IMR-90 (cell line): ENCODE data around the gene ABHD12. TPM values are rescaled to one million over a fixed set of nuclear protein-coding genes. Genes with fewer than 3 reads are reported as not detected.

Experiments
- ATAC-seq: fragments of 200-7000 bp; cut with Tn5 transposase; 2 replicates; pipeline ENCODE4 v1.9.1; 2020; ENCODE audit warnings: low read depth, mild to moderate bottlenecking, moderate library complexity
- BruUV-seq: library from RNA; stranded (reverse); fragments of 400-500 nt; replicated peaks from 2 replicates; lab custom pipeline; 2021; lab: Mats Ljungman, UMichigan
- CTCF ChIA-PET: fragments of 300-600 bp; formaldehyde crosslinking; extraction: SDS; loops from one replicate; lab custom pipeline; 2021; ENCODE audit warnings: antibody characterized with exemption; lab: Yijun Ruan, JAX
- POLR2A ChIA-PET: fragments of 300-600 bp; sonication (Branson Sonifier 250); formaldehyde crosslinking; loops from one replicate; lab custom pipeline; 2022; ENCODE audit warnings: antibody characterized with exemption; ENCODE audit not compliant: unreplicated experiment; lab: Charles Lee
- DNase-seq: peaks from one replicate; pipeline ENCODE4 v3.0.0; 2013
- H2AFZ ChIP-seq: replicated peaks from 2 replicates; pipeline ENCODE3; 2013; ENCODE audit warnings: low read length, mild to moderate bottlenecking; ENCODE audit not compliant: poor library complexity
- H2AK5ac ChIP-seq: 2 replicates; pipeline ENCODE4 v1.6.1; 2013; ENCODE audit warnings: low read depth, low read length, inconsistent platforms
- H2AK9ac ChIP-seq: replicated peaks from 2 replicates; pipeline ENCODE3; 2013; ENCODE audit warnings: mild to moderate bottlenecking, low read depth, low read length, moderate library complexity; ENCODE audit not compliant: poor library complexity
- H2BK120ac ChIP-seq: 2 replicates; pipeline ENCODE4 v1.6.1; 2013; ENCODE audit warnings: low read depth, low read length, inconsistent platforms
- H2BK15ac ChIP-seq: 3 replicates; pipeline ENCODE4 v1.6.1; 2013; ENCODE audit warnings: low read depth, low read length, inconsistent platforms
- H2BK20ac ChIP-seq: 2 replicates; pipeline ENCODE4 v1.6.1; 2013; ENCODE audit warnings: low read depth, mild to moderate bottlenecking, inconsistent platforms, low read length, moderate library complexity
- H2BK5ac ChIP-seq: 2 replicates; pipeline ENCODE4 v1.6.1; 2013; ENCODE audit warnings: mild to moderate bottlenecking, low read depth, low read length, inconsistent platforms; ENCODE audit not compliant: poor library complexity, severe bottlenecking
- H3K14ac ChIP-seq: replicated peaks from 2 replicates; pipeline ENCODE4 v1.6.1; 2013; ENCODE audit warnings: low read depth, low read length, inconsistent platforms
- H3K18ac ChIP-seq: 2 replicates; pipeline ENCODE4 v1.6.1; 2013; ENCODE audit warnings: low read depth, low read length, control low read depth
- H3K23ac ChIP-seq: 2 replicates; pipeline ENCODE4 v1.6.1; 2013; ENCODE audit warnings: low read depth, low read length, inconsistent platforms
- H3K27ac ChIP-seq: 2 replicates; pipeline ENCODE4 v1.5.1; 2013; ENCODE audit warnings: mild to moderate bottlenecking, control low read depth, low read length; ENCODE audit not compliant: insufficient read depth
- H3K27me3 ChIP-seq: 2 replicates; pipeline ENCODE4 v1.6.1; 2013; ENCODE audit warnings: low read length; ENCODE audit not compliant: control insufficient read depth, insufficient read depth
- H3K36me3 ChIP-seq: 2 replicates; pipeline ENCODE4 v1.6.1; 2013; ENCODE audit warnings: low read length, mixed read lengths; ENCODE audit not compliant: control insufficient read depth, insufficient read depth
- H3K4ac ChIP-seq: 2 replicates; pipeline ENCODE4 v1.6.1; 2013; ENCODE audit warnings: low read depth, low read length, inconsistent platforms
- H3K4me1 ChIP-seq: 2 replicates; pipeline ENCODE4 v1.6.1; 2013; ENCODE audit warnings: low read length, mixed read lengths; ENCODE audit not compliant: control insufficient read depth, insufficient read depth
- H3K4me2 ChIP-seq: 2 replicates; pipeline ENCODE4 v1.6.1; 2013; ENCODE audit warnings: low read depth, mild to moderate bottlenecking, control low read depth, low read length, moderate library complexity
- H3K4me3 ChIP-seq: 2 replicates; pipeline ENCODE4 v1.5.1; 2013; ENCODE audit warnings: low read depth, mild to moderate bottlenecking, control low read depth, low read length, moderate library complexity; ENCODE audit not compliant: insufficient read depth
- H3K56ac ChIP-seq: 2 replicates; pipeline ENCODE4 v1.6.1; 2013; ENCODE audit warnings: low read length, inconsistent platforms; ENCODE audit not compliant: insufficient read depth; ENCODE audit errors: extremely low read depth
- H3K79me1 ChIP-seq, 2 experiments: 2 replicates each; pipeline ENCODE4 v1.6.1; 2013; ENCODE audit warnings: low read length in 2 of 2, inconsistent platforms in 1 of 2, low read depth in 1 of 2
- H3K9ac ChIP-seq: 2 replicates; pipeline ENCODE4 v1.6.1; 2013; ENCODE audit warnings: low read depth, low read length, control low read depth
- H3K9me1 ChIP-seq: 2 replicates; pipeline ENCODE4 v1.6.1; 2013; ENCODE audit warnings: low read length, inconsistent platforms; ENCODE audit not compliant: insufficient read depth
- H3K9me3 ChIP-seq: 2 replicates; pipeline ENCODE4 v1.6.1; 2013; ENCODE audit warnings: low read length; ENCODE audit not compliant: control insufficient read depth, insufficient read depth
- H4K20me1 ChIP-seq: 2 replicates; pipeline ENCODE4 v1.6.1; 2013; ENCODE audit warnings: low read length, inconsistent platforms; ENCODE audit not compliant: insufficient read depth
- H4K5ac ChIP-seq: 2 replicates; pipeline ENCODE4 v1.6.1; 2013; ENCODE audit warnings: mild to moderate bottlenecking, low read depth, low read length, control low read depth
- H4K8ac ChIP-seq, 2 experiments: 2 replicates each; pipeline ENCODE4 v1.6.1; 2013; ENCODE audit warnings: low read depth in 2 of 2, low read length in 2 of 2, control low read depth in 1 of 2, inconsistent platforms in 1 of 2
- H4K91ac ChIP-seq: 2 replicates; pipeline ENCODE4 v1.6.1; 2013; ENCODE audit warnings: low read depth, low read length, inconsistent platforms; ENCODE audit not compliant: insufficient read depth
- CEBPB ChIP-seq: IDR thresholded peaks from 2 replicates; pipeline ENCODE4 v1.6.1; 2012; ENCODE audit warnings: low read depth, low read length, improper control_type of control experiment
- CTCF ChIP-seq: conservative IDR thresholded peaks from 2 replicates; pipeline ENCODE4 v1.5.1; 2012; ENCODE audit warnings: mild to moderate bottlenecking, low read depth, low read length, improper control_type of control experiment
- ELK1 ChIP-seq: fragments of 150-350 bp; IDR thresholded peaks from 2 replicates; pipeline ENCODE4 v1.6.1; 2016; ENCODE audit warnings: low read depth, mild to moderate bottlenecking, low read length, moderate library complexity, borderline replicate concordance
- MXI1 ChIP-seq: IDR thresholded peaks from 2 replicates; pipeline ENCODE4 v1.6.1; 2012; ENCODE audit warnings: low read depth, mild to moderate bottlenecking, low read length, moderate library complexity, borderline replicate concordance
- POLR2A ChIP-seq: IDR thresholded peaks from 2 replicates; pipeline ENCODE4 v1.6.1; 2012; ENCODE audit warnings: mild to moderate bottlenecking, low read depth, low read length
- RAD21 ChIP-seq: IDR thresholded peaks from 2 replicates; pipeline ENCODE4 v1.6.1; 2012; ENCODE audit warnings: low read length, improper control_type of control experiment
- RCOR1 ChIP-seq: IDR thresholded peaks from 2 replicates; pipeline ENCODE4 v1.6.1; 2012; ENCODE audit warnings: mild to moderate bottlenecking, low read length, improper control_type of control experiment; ENCODE audit not compliant: insufficient replicate concordance
- RFX5 ChIP-seq: IDR thresholded peaks from 2 replicates; pipeline ENCODE4 v1.8.0; 2012; ENCODE audit warnings: low read depth, mild to moderate bottlenecking, low read length, moderate library complexity
- SMC3 ChIP-seq: fragments of 150-350 bp; IDR thresholded peaks from 2 replicates; pipeline ENCODE4 v1.6.1; 2016; ENCODE audit warnings: low read depth, mild to moderate bottlenecking, antibody characterized with exemption, low read length, moderate library complexity
- USF2 ChIP-seq: fragments of 150-350 bp; IDR thresholded peaks from 2 replicates; pipeline ENCODE4 v1.6.1; 2017; ENCODE audit warnings: mild to moderate bottlenecking, antibody characterized with exemption, low read length, low read depth
- WGBS, 2 experiments: methylation state at CpG; one replicate each; pipeline versions ENCODE4 v1.1.5 to v1.1.7; 2013; ENCODE audit warnings: missing lambda C conversion rate in 2 of 2; ENCODE audit not compliant: insufficient read length in 1 of 2; ENCODE audit errors: extremely low coverage in 2 of 2; 5-methylcytosine and 5-hydroxymethylcytosine counted together
- dilution Hi-C: fragments of 300-500 bp; cut with HindIII; formaldehyde crosslinking; loops from one replicate; pipeline ENCODE4 v1.14.3; 2018; ENCODE audit warnings: low sequenced_read_pairs; ENCODE audit not compliant: unreplicated experiment
- in situ Hi-C: fragments of 300-500 bp; cut with MboI; formaldehyde crosslinking; loops from 3 replicates; pipeline ENCODE4 v1.14.3; 2019; ENCODE audit warnings: low sequenced_read_pairs, inconsistent platforms, mixed read lengths
- intact Hi-C: fragments of 100-400 bp; cut with micrococcal nuclease; formaldehyde crosslinking; loops from 2 replicates; pipeline ENCODE4 v1.10.0; 2022
- polyA plus RNA-seq, 3 experiments: library from polyadenylated mRNA; depleted of rRNA; stranded (reverse); fragments of >200 nt; gene quantifications; 2 replicates each; pipeline ENCODE4 v1.2.3, GENCODE V29; 2012; ENCODE audit warnings: low replicate concordance in 1 of 3
- total RNA-seq: library from RNA; depleted of rRNA; stranded (reverse); fragments of >200 nt; gene quantifications from 2 replicates; pipeline ENCODE4 v1.2.3, GENCODE V29; 2012

The ABHD12 gene
- total and polyA plus RNA-seq, 2 of the 4 experiments (the other 2 are of a cell fraction) = 80.7 to 108 TPM

- Histone ChIP-seq H3K9me3 (no peaks in the 10 kb centered on the region), H4K5ac (no peak overlapping the region)
- POLR2A ChIA-PET = no interaction called here
Observed at GRCh38 chr20:25300496-25301170, 90.0 kb downstream of the ABHD12 start.

More at GRCh38 chr20:25300496-25301170, 90.0 kb downstream of the ABHD12 start:
- TF ChIP-seq SMC3 = 0 out of 2 replicates have a peak, but pooled peaks have one; percentile 3
- TF ChIP-seq POLR2A = no peak
- no peak for TF ChIP-seq USF2
- TF ChIP-seq CTCF = no peak
- no peak for TF ChIP-seq MXI1
- TF ChIP-seq ELK1 = no peak
- no peak for TF ChIP-seq RFX5
- TF ChIP-seq RAD21 = peak; percentile 20; the same call in 1 of the 2 replicates
- TF ChIP-seq CEBPB = no peak
- TF ChIP-seq RCOR1 = no peak
- H4K8ac ChIP-seq = peak overlapping the region in 1 of 2 experiments; percentile 17; a peak in 1 of 4 replicates
- H2AFZ ChIP-seq = peak overlapping the region; percentile 18
- no peak overlapping the region for H3K4me3 ChIP-seq
- no peak overlapping the region for H2BK15ac ChIP-seq
- H4K91ac ChIP-seq = peak overlapping the region; percentile 56
- H3K14ac ChIP-seq = peak overlapping the region; percentile 25
- DNase-seq (peak; percentile 42), ATAC-seq (peak; percentile 28)
- H3K36me3 ChIP-seq = peaks cover 53% of the 10 kb centered on the region
- 0 out of 2 replicates have a peak overlapping the region, but pooled peaks have one; percentile 16 for H3K27ac ChIP-seq
- in situ Hi-C loops (loop anchor here (25.0 kb wide), 2 partner anchors 237 to 387 kb away; partner anchors contain the start of gene ZNF337), intact Hi-C loops (no loop called here), dilution Hi-C loops (no loop called here)
- H2BK20ac ChIP-seq = peak overlapping the region; percentile 35; the same call in 1 of the 2 replicates
- peak overlapping the region; percentile 2; the same call in 1 of the 2 replicates for H3K23ac ChIP-seq
- peaks cover 9% of the 10 kb centered on the region; the same call in 1 of the 2 replicates for H4K20me1 ChIP-seq
- H3K27me3 ChIP-seq = no peaks in the 10 kb centered on the region
- H3K4me1 ChIP-seq = peaks cover 13% of the 10 kb centered on the region
- H2BK5ac ChIP-seq = peak overlapping the region; percentile 9
- 74% methylated on average over 2 of the region's 13 CpGs; no CpG with 5 or more reads in 1 of the 2 experiments for WGBS, 2 experiments
- H2AK9ac ChIP-seq = peak overlapping the region; percentile 44
- H3K9me1 ChIP-seq = peaks cover 8% of the 10 kb centered on the region
- peaks cover 0 to 41% of the 10 kb centered on the region in 2 experiments; a peak in 3 of 4 replicates for H3K79me1 ChIP-seq
- peak overlapping the region; percentile 55 for H3K4ac ChIP-seq
- CTCF ChIA-PET = interaction anchor here (0.6 to 1.6 kb wide), 2 partner anchors 98 to 704 kb away, joined by 3 to 8 read pairs; no protein-coding TSS in a partner anchor
- H3K56ac ChIP-seq = no peak overlapping the region
- peak overlapping the region; percentile 55; the same call in 1 of the 2 replicates for H2BK120ac ChIP-seq
- H3K18ac ChIP-seq = no peak overlapping the region
- BruUV-seq = no TSS peak
- no peak overlapping the region for H2AK5ac ChIP-seq
- no peak overlapping the region for H3K9ac ChIP-seq
- H3K4me2 ChIP-seq = no peak overlapping the region
